Astrocyte of the cerebellum (primary cell): ENCODE results near the gene SLC37A4.
A peak's percentile ranks its signal among the peaks of the same experiment; 100 is the strongest.

ENCODE experiments used
- DNase-seq: peaks from one replicate; pipeline ENCODE4 v3.0.0-alpha.2; 2011; ENCODE audit warnings: low read depth
- H3K4me3 ChIP-seq: 2 replicates; pipeline ENCODE4 v1.5.1; 2011; ENCODE audit warnings: mild to moderate bottlenecking, low read depth, low read length, moderate library complexity
- CTCF ChIP-seq: IDR thresholded peaks from 2 replicates; pipeline ENCODE4 v1.5.1; 2012; ENCODE audit warnings: low read length, low read depth, moderate library complexity, mild to moderate bottlenecking; ENCODE audit errors: missing control alignments
- in situ Hi-C: cut with HindIII; loops from 2 replicates; pipeline ENCODE4 v1.10.0; 2017; ENCODE audit warnings: low sequenced_read_pairs

Gene SLC37A4

GRCh38 chr11:119012629-119013170, 18.0 kb downstream of the SLC37A4 start:
- H3K4me3 ChIP-seq = no peak overlapping the region
- TF ChIP-seq CTCF = no peak
- in situ Hi-C loops = no loop called here
- DNase-seq = no peak

GRCh38 chr11:119011476-119012053, 19.1 kb downstream of the SLC37A4 start:
- TF ChIP-seq CTCF = no peak
- in situ Hi-C loops = no loop called here
- no peak for DNase-seq
- no peak overlapping the region for H3K4me3 ChIP-seq

- in situ Hi-C loops = no loop called here
- DNase-seq = no peak
- TF ChIP-seq CTCF = no peak
- no peak overlapping the region for H3K4me3 ChIP-seq
Measured at GRCh38 chr11:119006656-119007055, 24.0 kb downstream of the SLC37A4 start.

GRCh38 chr11:119000906-119001305, 29.8 kb downstream of the SLC37A4 start:
- no peak for TF ChIP-seq CTCF
- in situ Hi-C loops = no loop called here
- DNase-seq = no peak
- H3K4me3 ChIP-seq = no peak overlapping the region

GRCh38 chr11:118998822-118999221, 31.9 kb downstream of the SLC37A4 start:
- no peak for TF ChIP-seq CTCF
- in situ Hi-C loops = no loop called here
- peak; percentile 81 for DNase-seq
- peak overlapping the region; percentile 66 for H3K4me3 ChIP-seq

- peak overlapping the region; percentile 66 for H3K4me3 ChIP-seq
- DNase-seq = no peak
Measured at GRCh38 chr11:118998388-118998717, 32.3 kb downstream of the SLC37A4 start.

More at GRCh38 chr11:118998388-118998717, 32.3 kb downstream of the SLC37A4 start:
- in situ Hi-C loops = no loop called here
- TF ChIP-seq CTCF = no peak
